AG09309 (cell line): ENCODE data around the gene GNAQ.

Source experiments
- DNase-seq: peaks from one replicate; pipeline ENCODE4 v3.0.0-alpha.2; 2010; ENCODE audit warnings: low read depth
- H3K4me3 ChIP-seq: 2 replicates; pipeline ENCODE4 v1.5.1; 2011; ENCODE audit warnings: mild to moderate bottlenecking, low read depth, low read length, moderate library complexity; ENCODE audit not compliant: control insufficient read depth
- CTCF ChIP-seq: IDR thresholded peaks from 2 replicates; pipeline ENCODE4 v1.5.1; 2011; ENCODE audit warnings: mild to moderate bottlenecking, low read depth, low read length, inconsistent platforms; ENCODE audit not compliant: insufficient read depth, control insufficient read depth; ENCODE audit errors: missing control alignments

Gene GNAQ

GRCh38 chr9:77953590-77953989 lies 78.0 kb downstream of the GNAQ start:
- H3K4me3 ChIP-seq, result no peak overlapping the region
- peak; percentile 23 for DNase-seq
- TF ChIP-seq CTCF, result no peak

- no peak for DNase-seq
- H3K4me3 ChIP-seq, result no peak overlapping the region
- TF ChIP-seq CTCF, result no peak
These were observed 78.8 kb downstream of the GNAQ start for GRCh38 chr9:77952635-77953328.

- DNase-seq, result no peak
- H3K4me3 ChIP-seq, result no peak overlapping the region
These were observed 80.2 kb downstream of the GNAQ start for GRCh38 chr9:77951369-77951768.

GRCh38 chr9:77949751-77950436 lies 81.7 kb downstream of the GNAQ start:
- H3K4me3 ChIP-seq, result no peak overlapping the region
- no peak for DNase-seq
- TF ChIP-seq CTCF, result no peak

More at GRCh38 chr9:77951369-77951768, 80.2 kb downstream of the GNAQ start:
- TF ChIP-seq CTCF, result no peak

- TF ChIP-seq CTCF, result no peak
These were observed 84.0 kb downstream of the GNAQ start for GRCh38 chr9:77947651-77948050.

GRCh38 chr9:77946969-77947620 lies 84.5 kb downstream of the GNAQ start:
- DNase-seq, result no peak
- H3K4me3 ChIP-seq, result no peak overlapping the region
- TF ChIP-seq CTCF, result no peak

More at GRCh38 chr9:77947651-77948050, 84.0 kb downstream of the GNAQ start:
- no peak overlapping the region for H3K4me3 ChIP-seq
- no peak for DNase-seq
